ENCODE data around the gene SPG21.

Gene SPG21

GRCh38 chr15:64947211-64947610, 42.5 kb downstream of the SPG21 start:
- Histone ChIP-seq H3K4me3 (ENCODE audit: low read depth, low read length) (no peak overlapping the region), H3K27me3 (replicated peaks) (no peaks in the 10 kb centered on the region), H3K36me3 (replicated peaks) (no peaks in the 10 kb centered on the region), H3K27ac (no peak overlapping the region)
- DNase-seq, result no peak
- in situ Hi-C loops (cut with HindIII; ENCODE audit: low pct_ligation_motif_present, low sequenced_read_pairs), result no loop called here
- no peak for TF ChIP-seq CTCF (IDR thresholded peaks at IDR 0.05; ENCODE audit: low read depth, low read length, missing control alignments)

- in situ Hi-C loops (cut with HindIII; ENCODE audit: low pct_ligation_motif_present, low sequenced_read_pairs), result no loop called here
- no peaks in the 10 kb centered on the region for H3K36me3 ChIP-seq (replicated peaks)
- TF ChIP-seq CTCF (IDR thresholded peaks at IDR 0.05; ENCODE audit: low read depth, low read length, missing control alignments), result no peak
- no peak overlapping the region for H3K27ac ChIP-seq
- no peaks in the 10 kb centered on the region for H3K27me3 ChIP-seq (replicated peaks)
- H3K4me3 ChIP-seq (ENCODE audit: low read depth, low read length), result no peak overlapping the region
- DNase-seq, result no peak
These were observed 44.8 kb downstream of the SPG21 start for GRCh38 chr15:64944961-64945360.

GRCh38 chr15:64943512-64944225, 46.0 kb downstream of the SPG21 start:
- no peak overlapping the region for H3K4me3 ChIP-seq (ENCODE audit: low read depth, low read length)
- DNase-seq, result no peak

GRCh38 chr15:64942356-64942755, 47.4 kb downstream of the SPG21 start:
- H3K36me3 ChIP-seq (replicated peaks), result no peaks in the 10 kb centered on the region
- H3K27me3 ChIP-seq (replicated peaks), result no peaks in the 10 kb centered on the region
- no peak for TF ChIP-seq CTCF (IDR thresholded peaks at IDR 0.05; ENCODE audit: low read depth, low read length, missing control alignments)
- in situ Hi-C loops (cut with HindIII; ENCODE audit: low pct_ligation_motif_present, low sequenced_read_pairs), result no loop called here
- H3K4me3 ChIP-seq (ENCODE audit: low read depth, low read length), result no peak overlapping the region
- no peak overlapping the region for H3K27ac ChIP-seq
- no peak for DNase-seq

More at GRCh38 chr15:64943512-64944225, 46.0 kb downstream of the SPG21 start:
- Histone ChIP-seq H3K27me3 (replicated peaks) (no peaks in the 10 kb centered on the region), H3K36me3 (replicated peaks) (no peaks in the 10 kb centered on the region), H3K27ac (no peak overlapping the region)
- in situ Hi-C loops (cut with HindIII; ENCODE audit: low pct_ligation_motif_present, low sequenced_read_pairs), result no loop called here
- TF ChIP-seq CTCF (IDR thresholded peaks at IDR 0.05; ENCODE audit: low read depth, low read length, missing control alignments), result no peak

- Histone ChIP-seq H3K27me3 (replicated peaks) (no peaks in the 10 kb centered on the region), H3K4me3 (ENCODE audit: low read depth, low read length) (no peak overlapping the region), H3K36me3 (replicated peaks) (no peaks in the 10 kb centered on the region), H3K27ac (no peak overlapping the region)
- no peak for TF ChIP-seq CTCF (IDR thresholded peaks at IDR 0.05; ENCODE audit: low read depth, low read length, missing control alignments)
- in situ Hi-C loops (cut with HindIII; ENCODE audit: low pct_ligation_motif_present, low sequenced_read_pairs), result no loop called here
- peak; percentile 43 for DNase-seq
These were observed 51.5 kb downstream of the SPG21 start for GRCh38 chr15:64938192-64938591.

- no peak overlapping the region for H3K4me3 ChIP-seq (ENCODE audit: low read depth, low read length)
- TF ChIP-seq CTCF (IDR thresholded peaks at IDR 0.05; ENCODE audit: low read depth, low read length, missing control alignments), result no peak
- in situ Hi-C loops (cut with HindIII; ENCODE audit: low pct_ligation_motif_present, low sequenced_read_pairs), result no loop called here
- no peaks in the 10 kb centered on the region for H3K27me3 ChIP-seq (replicated peaks)
- no peak for DNase-seq
- no peak overlapping the region for H3K27ac ChIP-seq
- no peaks in the 10 kb centered on the region for H3K36me3 ChIP-seq (replicated peaks)
These were observed 55.7 kb downstream of the SPG21 start for GRCh38 chr15:64934023-64934422.

Measured in brain microvascular endothelial cell (primary cell).